Measurements from ENCODE around the gene MYCN.

The MYCN gene

GRCh38 chr2:15932394-15933183 is 7.8 kb upstream of the MYCN start:
- DNase-seq: no peak

- DNase-seq: no peak
Measured at GRCh38 chr2:15933184-15933845, 7.0 kb upstream of the MYCN start.

- no peak for DNase-seq
Measured at GRCh38 chr2:15934291-15934945, 5.9 kb upstream of the MYCN start.

DNA sequence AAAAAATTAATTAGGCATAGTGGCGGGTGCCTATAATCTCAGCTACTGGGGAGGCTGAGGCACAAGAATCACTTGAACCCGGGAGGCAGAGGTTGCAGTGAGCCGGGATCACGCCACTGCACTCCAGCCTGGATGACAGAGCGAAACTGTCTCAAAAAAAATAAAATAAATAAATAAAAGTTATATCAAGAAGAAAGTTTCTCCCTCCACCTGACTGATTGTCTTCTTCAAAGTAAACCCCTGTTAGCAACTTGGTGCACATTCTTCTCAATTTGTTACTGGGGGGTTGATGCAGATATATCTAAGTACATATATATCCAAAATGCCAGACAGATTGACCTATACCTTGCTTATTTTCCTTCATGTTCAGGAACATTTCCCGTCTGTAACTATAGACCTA is 5.2 kb upstream of the MYCN start:
- no peak for DNase-seq

GRCh38 chr2:15935675-15936074 is 4.7 kb upstream of the MYCN start:
- DNase-seq: no peak

DNA sequence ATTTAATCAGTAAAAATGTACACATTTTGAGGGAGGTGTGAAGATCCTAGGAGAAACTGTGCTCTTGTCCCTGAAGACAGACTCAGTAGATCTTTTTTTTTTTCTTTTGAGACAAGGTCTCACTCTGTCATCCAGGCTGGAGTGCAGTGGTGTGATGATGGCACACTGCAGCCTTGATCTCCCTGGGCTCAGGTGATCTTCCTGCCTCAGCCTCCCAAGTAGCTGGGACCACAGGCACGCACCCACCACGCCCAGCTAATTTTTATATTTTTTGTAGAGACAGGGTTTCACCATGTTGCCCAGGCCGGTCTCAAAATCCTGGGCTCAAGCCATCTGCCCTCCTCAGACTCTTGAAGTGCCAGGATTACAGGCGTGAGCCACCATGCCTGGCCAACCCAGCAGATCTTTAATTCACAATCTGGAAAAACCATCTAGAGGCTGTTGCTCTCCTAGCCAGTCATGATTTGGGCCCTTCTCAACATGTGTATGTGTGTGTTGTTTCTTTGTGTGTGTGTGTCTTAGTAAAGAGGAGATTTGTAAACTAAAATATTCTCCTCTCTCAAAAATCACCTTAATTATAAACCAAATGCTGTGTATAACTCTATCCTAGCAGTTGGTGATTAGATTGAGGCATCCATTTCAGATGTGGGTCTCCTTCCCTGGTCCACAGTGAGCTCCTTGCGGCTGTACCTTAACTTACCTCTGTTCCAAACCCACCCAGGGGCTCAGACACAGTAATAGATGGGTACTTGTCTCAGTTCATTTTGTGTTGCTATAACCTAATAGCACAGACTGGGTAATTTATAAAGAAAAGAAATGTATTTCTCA is 3.9 kb upstream of the MYCN start:
- no peak for DNase-seq

DNA sequence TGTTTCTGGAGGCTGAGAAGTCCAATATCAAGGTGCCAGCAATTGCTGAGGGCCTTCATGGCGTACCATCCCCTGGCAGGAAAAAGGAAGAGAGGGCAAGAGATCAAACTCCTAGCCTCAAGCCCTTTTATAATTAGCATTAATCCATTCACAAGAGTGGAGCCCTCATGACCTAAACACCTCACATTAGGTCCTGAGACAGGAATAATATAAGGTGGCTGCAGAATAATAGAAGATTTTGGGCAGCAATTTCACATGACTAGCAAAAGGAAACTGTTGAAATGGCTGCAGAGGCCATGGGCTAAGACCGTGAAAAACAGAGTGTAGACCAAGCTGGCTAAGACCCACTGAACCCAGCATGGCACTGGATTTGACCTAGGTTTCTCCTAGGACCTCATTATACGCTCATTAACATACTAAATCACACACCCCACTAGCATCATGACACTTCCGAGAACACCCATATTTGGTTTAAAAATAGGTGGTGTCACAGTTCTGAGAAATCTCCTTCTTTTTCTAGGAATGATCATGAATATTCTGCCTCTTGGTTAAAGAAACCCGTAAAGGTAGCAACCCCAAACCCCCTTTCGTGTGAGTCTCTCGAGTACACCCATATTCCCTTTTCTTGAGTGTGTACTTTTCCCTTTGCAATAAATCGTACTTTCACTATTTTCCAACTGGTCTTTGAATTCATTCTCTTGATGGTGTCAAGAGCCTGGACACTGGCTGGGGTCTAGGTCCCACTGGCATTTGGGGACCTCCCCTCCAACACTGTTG is 3.1 kb upstream of the MYCN start:
- no peak for DNase-seq

- DNase-seq: no peak
Measured at GRCh38 chr2:15937882-15938802, 2.2 kb upstream of the MYCN start.

GRCh38 chr2:15938803-15939555 is 1.4 kb upstream of the MYCN start:
- no peak for DNase-seq

DNA sequence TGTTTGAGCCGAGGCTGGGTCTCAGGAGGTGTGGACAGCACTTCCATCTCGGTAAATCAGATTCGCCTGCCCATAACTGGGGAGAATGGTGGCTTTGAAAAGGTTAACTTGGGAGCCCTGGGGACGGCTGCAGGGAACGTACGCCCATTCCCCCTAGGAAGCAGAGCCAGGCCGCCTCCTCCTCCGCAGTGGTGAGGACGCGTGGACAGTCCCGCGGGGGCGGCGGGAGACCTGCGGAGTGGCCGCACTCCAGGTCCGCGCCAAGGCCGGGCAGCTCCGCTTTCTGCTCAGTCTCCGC is 845 bp upstream of the MYCN start:
- peak; percentile 15 for DNase-seq

- no peak for DNase-seq
Measured at GRCh38 chr2:15940661-15941480, 521 bp downstream of the MYCN start.

DNA sequence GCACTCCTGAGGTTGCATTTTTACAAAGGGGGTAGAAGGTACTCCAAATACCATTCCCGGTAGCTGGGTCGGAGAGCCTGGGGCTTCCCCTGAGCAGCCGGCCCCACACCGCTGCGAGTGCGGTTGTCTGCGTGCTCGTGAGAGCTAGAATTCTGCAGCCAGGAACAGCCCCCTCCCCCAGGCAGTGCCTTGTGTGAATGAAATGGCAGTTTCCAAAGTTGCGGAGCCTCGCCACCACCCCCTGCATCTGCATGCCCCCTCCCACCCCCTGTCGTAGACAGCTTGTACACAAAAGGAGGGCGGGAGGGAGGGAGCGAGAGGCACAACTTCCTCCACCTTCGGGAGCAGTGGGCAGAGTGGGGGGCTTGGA is 1.1 kb downstream of the MYCN start:
- no peak for DNase-seq

GRCh38 chr2:15941871-15942710 is 1.7 kb downstream of the MYCN start:
- DNase-seq: no peak

GRCh38 chr2:15942711-15943345 is 2.5 kb downstream of the MYCN start:
- DNase-seq: no peak

GRCh38 chr2:15943378-15944280 is 3.3 kb downstream of the MYCN start:
- no peak for DNase-seq

- DNase-seq: no peak
Measured at GRCh38 chr2:15944325-15945017, 4.1 kb downstream of the MYCN start.

Measured in activated CD4-positive, alpha-beta T cell treated with anti-CD3 and anti-CD28 coated beads, Interleukin-2, amount 50 U/mL, for 4 hours (primary cell).